ENCODE results near the gene SYTL2.
"Not testable (repeated sequence)": the region's sequence is repeated elsewhere in the genome, so short reads cannot be mapped to it uniquely, and the experiment has no call there.

Gene SYTL2

GRCh38 chr11:85810871-85811611, at the start of gene SYTL2:
Gene SYTL2, minus strand, starts transcription at chr11:85811141. Its CDS starts 53,416 bp downstream, at chr11:85757725.
- peak; percentile 77 for DNase-seq (ENCODE audit: low read depth)

DNA sequence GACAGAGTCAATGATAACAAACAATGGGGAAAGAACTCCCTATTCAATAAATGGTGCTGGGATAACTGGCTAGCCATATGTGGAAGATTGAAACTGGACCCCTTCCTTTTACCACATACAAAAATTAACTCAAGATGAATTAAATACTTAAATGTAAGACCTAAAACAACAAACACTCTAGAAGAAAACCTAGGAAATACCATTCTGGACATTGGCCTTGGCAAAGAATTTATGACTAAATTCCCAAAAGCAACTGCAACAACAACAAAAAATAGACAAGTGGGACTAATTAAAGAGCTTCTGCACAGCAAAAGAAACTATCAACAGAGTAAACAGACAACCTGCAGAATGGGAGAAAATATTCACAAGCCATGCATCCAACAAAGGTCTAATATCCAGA, 48.6 kb upstream of the SYTL2 start:
- DNase-seq (ENCODE audit: low read depth): not testable (repeated sequence)

DNA sequence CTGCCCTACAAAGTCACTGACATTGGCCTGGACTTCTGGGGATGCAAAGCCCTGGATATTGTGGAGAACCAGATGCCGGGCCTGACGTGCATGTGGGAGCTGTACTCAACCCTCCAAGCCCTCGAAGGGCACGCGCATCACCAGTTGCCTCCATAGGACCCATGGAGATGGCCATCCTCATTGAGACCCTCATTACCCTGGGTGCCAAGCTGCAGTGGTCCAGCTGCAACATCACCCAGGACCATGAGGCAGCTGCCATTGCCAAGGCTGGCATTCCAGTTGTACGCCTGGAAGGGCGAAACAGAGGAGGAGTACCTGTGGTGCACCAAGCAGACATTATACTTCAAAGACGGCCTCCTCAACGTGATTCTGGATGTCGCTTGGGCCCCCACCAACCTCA, 46.2 kb upstream of the SYTL2 start:
- no peak for DNase-seq (ENCODE audit: low read depth)

GRCh38 chr11:85855341-85855656, 44.4 kb upstream of the SYTL2 start, which contains the start of gene CCDC83:
Gene CCDC83, plus strand, starts transcription at chr11:85855383. Its CDS starts 9,741 bp downstream, at chr11:85865124.
- no peak for DNase-seq (ENCODE audit: low read depth)

DNA sequence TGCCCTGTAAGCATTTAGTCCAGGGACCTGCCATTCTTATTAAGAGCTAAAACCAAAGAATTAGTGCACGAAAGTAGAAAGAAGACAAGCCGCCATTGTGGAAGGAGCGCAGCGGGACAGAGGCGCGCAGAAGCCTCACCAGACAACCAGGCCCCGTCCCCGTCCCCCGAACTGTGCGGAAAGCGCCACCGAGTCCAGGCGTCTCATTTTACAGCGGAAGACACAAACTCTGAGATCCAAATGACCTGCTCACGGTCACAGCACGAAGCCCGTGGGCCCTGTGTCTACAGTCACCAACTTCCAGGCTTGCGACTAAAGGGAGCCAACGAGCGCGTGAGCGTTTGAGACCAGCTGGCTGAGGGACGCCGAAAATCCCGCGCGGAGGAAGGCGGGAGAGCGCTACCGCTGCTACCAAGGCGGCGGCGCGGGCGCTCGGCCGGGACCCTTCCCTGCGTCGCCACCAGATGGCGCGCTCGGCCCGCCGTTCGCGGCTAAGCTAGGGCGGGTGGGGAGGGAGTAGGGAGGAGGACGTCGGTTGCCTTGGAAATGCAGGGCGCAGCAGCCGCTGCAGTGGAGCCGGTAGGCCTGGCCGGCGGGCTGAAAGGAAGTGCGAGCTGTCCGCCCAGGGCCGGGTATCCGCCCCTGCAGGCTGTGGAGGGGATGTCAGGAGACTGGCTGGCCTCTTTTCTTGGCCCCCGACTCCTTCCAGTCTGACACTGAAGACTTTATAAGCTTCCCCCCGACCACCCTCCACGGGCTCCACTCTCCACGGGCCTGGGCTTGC, 43.8 kb upstream of the SYTL2 start:
- DNase-seq (ENCODE audit: low read depth): peak; percentile 87

- no peak for DNase-seq (ENCODE audit: low read depth)
These were observed 43.2 kb upstream of the SYTL2 start for GRCh38 chr11:85854212-85854556.

DNA sequence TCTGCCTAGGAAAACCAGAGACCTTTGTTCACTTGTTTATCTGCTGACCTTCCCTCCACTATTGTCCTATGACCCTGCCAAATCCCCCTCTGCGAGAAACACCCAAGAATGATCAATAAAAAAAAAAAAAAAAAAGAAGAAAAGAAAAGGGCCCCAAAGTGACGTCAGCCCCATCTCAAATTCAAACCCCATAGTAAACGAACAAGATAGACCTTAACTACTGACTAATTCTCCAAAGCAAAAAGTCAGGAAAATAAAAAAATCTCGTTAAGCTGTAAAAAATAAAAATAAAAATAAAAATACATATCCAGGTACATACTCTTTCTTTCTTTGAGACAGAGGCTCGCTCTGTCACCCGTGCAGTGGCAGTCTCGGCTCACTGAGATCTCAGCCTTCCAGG, 42.6 kb upstream of the SYTL2 start:
- not testable (repeated sequence) for DNase-seq (ENCODE audit: low read depth)

GRCh38 chr11:85852754-85853153, 41.8 kb upstream of the SYTL2 start:
- DNase-seq (ENCODE audit: low read depth): not testable (repeated sequence)

DNA sequence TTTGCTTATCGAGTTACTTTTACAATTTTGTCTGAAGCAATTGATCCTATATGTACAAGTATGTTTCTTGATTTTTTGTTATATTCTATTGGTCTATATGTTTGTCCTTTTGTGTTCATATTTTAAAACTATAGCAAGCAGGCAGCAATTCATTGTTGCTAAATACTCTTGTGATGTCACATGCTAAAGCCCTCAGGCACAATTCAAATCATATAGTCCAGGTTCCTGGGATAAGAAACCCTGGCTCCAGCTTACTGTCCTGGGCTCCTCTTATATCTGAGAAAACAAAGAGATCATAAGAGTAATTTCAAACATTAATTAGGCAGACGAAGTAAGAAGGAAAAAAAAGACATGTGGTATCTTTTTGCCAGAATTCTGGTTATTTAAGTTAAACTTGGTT, 37.6 kb upstream of the SYTL2 start:
- DNase-seq (ENCODE audit: low read depth): no peak

- DNase-seq (ENCODE audit: low read depth): no peak
These were observed 37.1 kb upstream of the SYTL2 start for GRCh38 chr11:85848006-85848405.

DNA sequence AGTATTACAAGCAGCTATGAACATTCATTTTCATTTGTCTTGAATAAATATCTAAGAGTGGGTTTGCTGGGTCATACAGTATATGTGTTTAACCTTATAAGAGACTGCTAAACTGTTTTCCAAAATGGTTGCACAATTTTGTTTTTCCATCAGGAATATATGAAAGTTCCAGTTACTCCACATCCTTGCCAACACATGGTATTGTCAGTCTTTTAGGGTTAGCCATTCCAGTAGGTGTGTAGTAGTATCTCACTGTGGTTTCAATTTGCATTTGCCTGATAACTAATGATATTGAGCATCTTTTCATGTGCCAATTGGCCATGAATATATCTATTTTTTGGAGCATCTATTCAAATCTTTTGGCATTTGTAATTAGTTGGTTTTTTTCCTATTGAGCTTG, 36.5 kb upstream of the SYTL2 start:
- DNase-seq (ENCODE audit: low read depth): no peak

DNA sequence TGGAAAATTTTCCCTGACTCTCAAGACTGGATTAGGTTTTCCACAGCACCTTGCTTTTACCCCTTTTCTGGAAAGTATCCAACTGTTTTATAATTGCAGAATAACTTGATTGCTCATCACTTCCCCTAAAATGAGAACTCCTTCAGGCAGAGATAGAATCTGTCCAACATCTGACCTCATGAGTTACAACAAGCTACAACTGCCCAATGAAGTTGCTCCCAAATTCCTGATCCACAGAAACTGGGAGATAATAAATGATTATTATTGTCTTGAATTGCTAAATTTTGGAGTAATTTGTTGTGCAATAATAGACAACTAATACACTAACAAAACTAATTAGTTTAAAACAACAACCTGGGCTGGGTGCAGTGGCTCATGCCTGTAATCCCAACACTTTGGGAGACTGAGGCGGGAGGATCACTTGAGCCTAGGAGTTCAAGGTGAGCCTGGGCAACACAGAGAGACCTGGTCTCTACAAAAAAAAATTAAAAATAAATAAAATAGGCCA, 34.2 kb upstream of the SYTL2 start:
- no peak for DNase-seq (ENCODE audit: low read depth)

DNA sequence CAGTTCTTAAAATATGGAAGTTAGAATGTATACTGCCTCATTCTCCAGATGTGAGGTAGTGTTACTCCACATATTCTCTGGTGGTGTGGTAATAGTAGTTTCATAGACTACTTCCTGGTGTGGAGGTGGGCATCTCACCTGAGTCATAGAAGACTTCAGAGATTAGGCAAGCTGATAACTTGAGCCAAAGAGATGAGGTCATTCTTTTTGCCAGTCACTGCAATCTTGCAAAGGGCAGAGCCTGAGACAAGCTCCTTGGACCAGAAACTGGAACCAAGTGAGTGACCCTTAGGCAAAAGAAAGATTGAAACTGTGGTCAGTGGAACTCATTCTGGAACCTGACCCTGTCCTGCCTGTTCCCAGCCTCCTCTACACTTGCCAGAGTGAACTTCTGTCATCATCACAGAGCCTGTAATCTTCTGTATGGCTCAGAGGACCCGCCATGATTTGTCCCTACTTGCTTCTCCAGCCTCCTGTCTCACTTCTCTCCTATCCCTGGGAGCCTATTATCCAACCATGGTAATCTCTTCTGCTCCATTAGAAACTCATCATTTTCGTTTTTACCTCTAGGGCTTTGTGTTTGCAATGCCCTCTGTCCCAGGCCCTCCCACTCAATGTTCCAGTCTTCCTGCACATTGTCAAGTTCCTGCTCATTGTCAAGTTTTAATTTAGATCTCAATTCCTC, 33.6 kb upstream of the SYTL2 start:
- no peak for DNase-seq (ENCODE audit: low read depth)

DNA sequence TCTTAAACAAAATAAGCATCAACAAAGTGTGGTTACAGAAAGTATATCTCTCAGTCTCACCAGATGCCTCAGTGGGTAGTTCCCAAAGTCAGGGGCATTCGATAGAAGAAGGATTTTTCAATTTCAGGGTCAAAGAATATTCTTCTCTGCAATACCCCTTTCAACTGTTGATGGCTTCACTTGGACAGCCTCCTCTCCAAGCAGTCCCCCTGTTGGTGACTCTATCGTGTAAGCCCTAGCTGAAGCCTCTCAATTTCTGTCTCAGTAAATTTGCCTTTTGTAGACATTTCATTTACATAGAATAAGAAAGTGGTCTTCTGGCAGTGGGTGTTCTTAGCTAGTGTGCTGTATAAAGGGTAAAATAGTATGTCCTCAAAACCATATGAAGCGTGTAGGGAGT, 33.0 kb upstream of the SYTL2 start:
- DNase-seq (ENCODE audit: low read depth): no peak

DNA sequence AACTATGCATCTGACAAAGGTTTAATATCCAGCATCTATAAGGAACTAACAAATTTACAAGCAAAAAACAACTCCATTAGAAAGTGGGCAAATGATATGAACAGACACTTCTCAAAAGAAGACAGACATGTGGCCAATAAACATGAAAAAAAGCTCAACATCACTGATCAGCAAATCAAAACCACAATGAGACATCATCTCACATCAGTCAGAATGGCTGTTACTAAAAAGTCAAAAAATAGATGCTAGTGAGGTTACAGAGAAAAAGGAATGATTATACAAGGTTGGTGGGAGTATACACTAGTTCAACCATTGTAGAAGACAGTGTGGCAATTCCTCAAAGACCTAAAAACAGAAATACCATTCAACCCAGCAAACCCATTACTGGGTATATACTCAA, 30.0 kb upstream of the SYTL2 start:
- not testable (repeated sequence) for DNase-seq (ENCODE audit: low read depth)

GRCh38 chr11:85835729-85836128, 24.8 kb upstream of the SYTL2 start:
- no peak for DNase-seq (ENCODE audit: low read depth)

DNA sequence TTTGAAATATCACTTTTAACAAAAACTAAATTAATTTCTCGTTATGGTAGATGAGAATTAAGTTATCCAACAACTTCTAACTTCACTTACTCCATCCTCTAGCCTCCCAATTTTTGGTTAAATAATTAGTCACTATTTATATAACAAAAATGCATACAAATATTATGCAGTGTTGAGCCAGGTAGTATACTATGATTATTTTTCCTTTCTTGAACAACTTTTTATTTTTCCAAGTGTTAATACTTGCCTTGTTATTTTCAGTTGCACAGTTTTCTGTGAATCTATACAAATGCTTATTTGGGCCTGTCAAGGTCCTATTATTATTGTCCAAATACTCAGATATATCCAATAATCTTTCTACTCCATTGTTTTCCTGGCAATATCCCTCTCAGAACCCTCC, 24.3 kb upstream of the SYTL2 start:
- no peak for DNase-seq (ENCODE audit: low read depth)

- DNase-seq (ENCODE audit: low read depth): no peak
These were observed 20.1 kb upstream of the SYTL2 start for GRCh38 chr11:85831050-85831449.

DNA sequence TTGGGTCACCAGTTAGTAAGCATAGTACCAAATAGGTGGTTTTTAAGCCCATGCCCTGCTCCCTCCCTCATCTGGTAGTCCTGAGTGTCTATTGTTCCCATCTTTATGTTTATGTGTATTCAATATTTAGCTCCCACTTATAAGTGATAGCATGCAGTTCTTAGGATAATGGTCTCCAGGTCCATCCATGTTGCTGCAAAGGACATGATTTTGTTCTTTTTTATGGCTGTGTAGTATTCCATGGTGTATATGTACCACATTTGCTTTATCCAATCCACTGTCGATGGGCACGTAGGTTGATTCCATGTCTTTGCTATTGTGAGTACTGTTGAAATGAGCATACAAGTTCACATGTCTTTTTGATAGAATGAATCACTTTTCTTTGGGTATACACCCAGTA, 18.2 kb upstream of the SYTL2 start:
- DNase-seq (ENCODE audit: low read depth): no peak

- DNase-seq (ENCODE audit: low read depth): no peak
These were observed 17.7 kb upstream of the SYTL2 start for GRCh38 chr11:85828640-85828978.

GRCh38 chr11:85827748-85828639, 17.1 kb upstream of the SYTL2 start:
- DNase-seq (ENCODE audit: low read depth): no peak

Data from stimulated activated CD8-positive, alpha-beta memory T cell treated with anti-CD3 and anti-CD28 coated beads, Interleukin-4, amount 100 ng/mL, for 24 hours (primary cell).